ENCODE results near the gene FRMD4A.

GRCh38 chr10:14282276-14282675 lies 48.4 kb downstream of the FRMD4A start:
- TF ChIP-seq, protein P1, sequence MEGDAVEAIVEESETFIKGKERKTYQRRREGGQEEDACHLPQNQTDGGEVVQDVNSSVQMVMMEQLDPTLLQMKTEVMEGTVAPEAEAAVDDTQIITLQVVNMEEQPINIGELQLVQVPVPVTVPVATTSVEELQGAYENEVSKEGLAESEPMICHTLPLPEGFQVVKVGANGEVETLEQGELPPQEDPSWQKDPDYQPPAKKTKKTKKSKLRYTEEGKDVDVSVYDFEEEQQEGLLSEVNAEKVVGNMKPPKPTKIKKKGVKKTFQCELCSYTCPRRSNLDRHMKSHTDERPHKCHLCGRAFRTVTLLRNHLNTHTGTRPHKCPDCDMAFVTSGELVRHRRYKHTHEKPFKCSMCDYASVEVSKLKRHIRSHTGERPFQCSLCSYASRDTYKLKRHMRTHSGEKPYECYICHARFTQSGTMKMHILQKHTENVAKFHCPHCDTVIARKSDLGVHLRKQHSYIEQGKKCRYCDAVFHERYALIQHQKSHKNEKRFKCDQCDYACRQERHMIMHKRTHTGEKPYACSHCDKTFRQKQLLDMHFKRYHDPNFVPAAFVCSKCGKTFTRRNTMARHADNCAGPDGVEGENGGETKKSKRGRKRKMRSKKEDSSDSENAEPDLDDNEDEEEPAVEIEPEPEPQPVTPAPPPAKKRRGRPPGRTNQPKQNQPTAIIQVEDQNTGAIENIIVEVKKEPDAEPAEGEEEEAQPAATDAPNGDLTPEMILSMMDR (IDR thresholded peaks at IDR 0.05): no peak
- TF ChIP-seq POLR2A (IDR thresholded peaks at IDR 0.05): no peak
